Right lobe of liver (tissue), 6 donors: ENCODE data around the gene TEX12. TPM values are rescaled to one million over a fixed set of nuclear protein-coding genes. Genes with fewer than 3 reads are reported as not detected.
A peak's percentile ranks its signal among the peaks of the same experiment; 100 is the strongest.

Experiments
- ATAC-seq, 4 donors: fragments of 200-7000 bp; cut with Tn5 transposase; one replicate each; pipeline ENCODE4 v1.9.1; 2020; ENCODE audit warnings: mild to moderate bottlenecking in 4 of 4, moderate library complexity in 4 of 4
- DNase-seq, 3 donors: peaks; one replicate each; pipeline ENCODE4 v3.0.0-alpha.2; 2020
- H3K27ac ChIP-seq, 3 donors: fragments of 200-600 bp; one replicate each; pipeline ENCODE4 v1.8.0; 2022
- H3K27me3 ChIP-seq, 2 donors: fragments of 200-600 bp; one replicate each; pipeline ENCODE4 v1.8.0; 2022
- H3K36me3 ChIP-seq, 4 donors: fragments of 200-600 bp; sonication (generic) in 1 of 4; one replicate each; pipeline versions ENCODE4 v1.5.1 to v1.8.0; 2017 to 2022; ENCODE audit warnings: control low read depth in 1 of 4
- H3K4me1 ChIP-seq, 4 donors: fragments of 200-600 bp; sonication (generic) in 1 of 4; one replicate each; pipeline versions ENCODE4 v1.5.1 to v1.8.0; 2017 to 2022; ENCODE audit warnings: control low read depth in 1 of 4
- H3K4me3 ChIP-seq, 3 donors: fragments of 200-600 bp; one replicate each; pipeline ENCODE4 v1.8.0; 2022
- H3K9me3 ChIP-seq, 4 donors: fragments of 200-600 bp; sonication (generic) in 1 of 4; one replicate each; pipeline versions ENCODE4 v1.5.1 to v1.8.0; 2017 to 2022; ENCODE audit warnings: control low read depth in 1 of 4
- POLR2A ChIP-seq: fragments of 450-650 bp; IDR thresholded peaks from one replicate; pipeline ENCODE4 v1.6.1; 2017; ENCODE audit warnings: antibody characterized with exemption, mild to moderate bottlenecking
- WGBS: methylation state at CpG from one replicate; pipeline ENCODE4 v1.1.6; 2018; ENCODE audit warnings: low coverage, low lambda C conversion rate; ENCODE audit not compliant: insufficient coverage; ENCODE audit errors: missing lambda C conversion rate; 5-methylcytosine and 5-hydroxymethylcytosine counted together
- intact Hi-C, 2 donors: fragments of 100-400 bp; cut with DNase I; formaldehyde crosslinking; loops; one replicate each; pipeline versions ENCODE4 v1.11.2 to v1.14.1; 2022
- total RNA-seq, 6 experiments: library from RNA; depleted of rRNA in 2 of 6; stranded (reverse); fragments of >200 nt in 2 of 6; fragmentation: NEBNext Ultra II Directional in 3 of 6; extraction: Animal tissue kit (Norgen Biotek cat#: 25700) in 3 of 6; gene quantifications; one replicate each; pipeline versions ENCODE4 v1.1.0 to v1.2.4, GENCODE V29; 2016 to 2023
- TF ChIP-seq, protein P1 (sequence below), 4 donors: fragments of 200-600 bp in 3 of 4; fragments of 450-650 bp in 1 of 4; IDR thresholded peaks; one replicate each; pipeline versions ENCODE4 v1.5.1 to v1.8.0; 2016 to 2022; ENCODE audit warnings: antibody characterized with exemption in 4 of 4, mild to moderate bottlenecking in 2 of 4
- donor health status: DM: no; HTN: yes; CAD: no.
- donor health status: DM: no; HTN: no; CAD: no.
- donor health status: DM: no; HTN: no; CAD: no.
- donor health status: DM: no; HTN: yes; CAD: no.
- donor health status: DM: no; HTN: yes; CAD: no.

TEX12 gene
- total RNA-seq, 6 experiments from 2014 or later = 0.31 TPM; not detected in 5

GRCh38 chr11:112134473-112134872, 32.7 kb upstream of the TEX12 start:
- 81% methylated on average over 3 of the region's 4 CpGs for WGBS
- Histone ChIP-seq H3K36me3 (no peaks in the 10 kb centered on the region), H3K27me3 (no peaks in the 10 kb centered on the region), H3K27ac (no peak overlapping the region), H3K4me1 (no peaks in the 10 kb centered on the region), H3K9me3 (no peaks in the 10 kb centered on the region), H3K4me3 (no peak overlapping the region)
- DNase-seq (no peak), ATAC-seq (no peak)
- intact Hi-C loops = no loop called here
- TF ChIP-seq, protein P1, sequence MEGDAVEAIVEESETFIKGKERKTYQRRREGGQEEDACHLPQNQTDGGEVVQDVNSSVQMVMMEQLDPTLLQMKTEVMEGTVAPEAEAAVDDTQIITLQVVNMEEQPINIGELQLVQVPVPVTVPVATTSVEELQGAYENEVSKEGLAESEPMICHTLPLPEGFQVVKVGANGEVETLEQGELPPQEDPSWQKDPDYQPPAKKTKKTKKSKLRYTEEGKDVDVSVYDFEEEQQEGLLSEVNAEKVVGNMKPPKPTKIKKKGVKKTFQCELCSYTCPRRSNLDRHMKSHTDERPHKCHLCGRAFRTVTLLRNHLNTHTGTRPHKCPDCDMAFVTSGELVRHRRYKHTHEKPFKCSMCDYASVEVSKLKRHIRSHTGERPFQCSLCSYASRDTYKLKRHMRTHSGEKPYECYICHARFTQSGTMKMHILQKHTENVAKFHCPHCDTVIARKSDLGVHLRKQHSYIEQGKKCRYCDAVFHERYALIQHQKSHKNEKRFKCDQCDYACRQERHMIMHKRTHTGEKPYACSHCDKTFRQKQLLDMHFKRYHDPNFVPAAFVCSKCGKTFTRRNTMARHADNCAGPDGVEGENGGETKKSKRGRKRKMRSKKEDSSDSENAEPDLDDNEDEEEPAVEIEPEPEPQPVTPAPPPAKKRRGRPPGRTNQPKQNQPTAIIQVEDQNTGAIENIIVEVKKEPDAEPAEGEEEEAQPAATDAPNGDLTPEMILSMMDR (IDR thresholded peaks at IDR 0.05) = no peak
- TF ChIP-seq POLR2A = no peak

DNA sequence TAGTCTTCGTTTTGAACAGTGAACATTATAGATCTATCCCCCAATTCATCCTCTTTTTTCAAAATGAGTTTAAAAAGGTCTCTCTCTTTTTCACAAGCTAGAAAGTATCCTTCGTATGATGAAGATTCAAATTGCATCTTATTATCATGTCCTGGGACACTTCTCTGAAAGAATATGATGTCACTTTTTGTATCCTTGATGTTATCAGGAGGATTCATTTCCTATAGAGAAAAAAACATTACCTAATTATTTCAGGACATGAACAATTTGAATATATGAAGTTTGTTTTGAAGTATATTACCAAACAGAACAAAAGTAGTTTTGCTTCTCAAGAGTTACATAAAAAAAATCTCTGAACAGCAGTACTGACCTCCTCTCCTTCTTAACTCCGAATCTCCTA, 23.6 kb upstream of the TEX12 start:
- DNase-seq = no peak
- TF ChIP-seq, protein P1 (IDR thresholded peaks at IDR 0.05) = no peak
- no peak for TF ChIP-seq POLR2A
- H3K27ac ChIP-seq = no peak overlapping the region
- H3K9me3 ChIP-seq = no peaks in the 10 kb centered on the region
- no peaks in the 10 kb centered on the region for H3K4me1 ChIP-seq
- H3K36me3 ChIP-seq = no peaks in the 10 kb centered on the region
- WGBS = 87% methylated on average over 3 of the region's 3 CpGs
- intact Hi-C loops = no loop called here
- H3K4me3 ChIP-seq = no peak overlapping the region
- no peaks in the 10 kb centered on the region for H3K27me3 ChIP-seq
- ATAC-seq = no peak

- Histone ChIP-seq H3K36me3 (no peaks in the 10 kb centered on the region), H3K27me3 (no peaks in the 10 kb centered on the region), H3K27ac (no peak overlapping the region), H3K4me1 (no peaks in the 10 kb centered on the region), H3K9me3 (no peaks in the 10 kb centered on the region), H3K4me3 (no peak overlapping the region)
- 81% methylated on average over 4 of the region's 5 CpGs for WGBS
- intact Hi-C loops = no loop called here
- DNase-seq = no peak
- TF ChIP-seq, protein P1 (IDR thresholded peaks at IDR 0.05) = no peak
- TF ChIP-seq POLR2A = no peak
- ATAC-seq = no peak
Measured at GRCh38 chr11:112150517-112150916, 16.7 kb upstream of the TEX12 start.

- H3K27ac ChIP-seq = peak overlapping the region in 2 of 3 donors; percentile 37 to 58
- WGBS = 80% methylated on average over 5 of the region's 5 CpGs
- DNase-seq (no peak), ATAC-seq (no peak)
- H3K36me3 ChIP-seq = no peaks in the 10 kb centered on the region
- no peak for TF ChIP-seq POLR2A
- TF ChIP-seq, protein P1 (IDR thresholded peaks at IDR 0.05) = no peak
- H3K27me3 ChIP-seq = no peaks in the 10 kb centered on the region
- no peak overlapping the region for H3K4me3 ChIP-seq
- no peaks in the 10 kb centered on the region for H3K9me3 ChIP-seq
- intact Hi-C loops = no loop called here
- peaks cover 0 to 7% (median 5%) of the 10 kb centered on the region in 4 donors for H3K4me1 ChIP-seq
Measured at GRCh38 chr11:112156153-112156955, 10.8 kb upstream of the TEX12 start.
